Caco-2 (cell line): Measurements from ENCODE around the gene RBM8A. TPM values are rescaled to one million over a fixed set of nuclear protein-coding genes. Genes with fewer than 3 reads are reported as not detected.

Source experiments
- BruUV-seq: library from RNA; stranded (reverse); fragments of 400-500 nt; replicated peaks from 2 replicates; lab custom pipeline; 2021; lab: Mats Ljungman, UMichigan
- CTCF ChIA-PET: fragments of 300-600 bp; sonication (Branson Sonifier 250); formaldehyde crosslinking; loops from one replicate; lab custom pipeline; 2022; ENCODE audit warnings: antibody characterized with exemption; lab: Charles Lee
- POLR2A ChIA-PET: fragments of 300-600 bp; sonication (Branson Sonifier 250); formaldehyde crosslinking; loops from one replicate; lab custom pipeline; 2022; ENCODE audit warnings: antibody characterized with exemption; lab: Charles Lee
- DNase-seq, 2 experiments: peaks; one replicate each; pipeline versions ENCODE4 v3.0.0 to v3.0.0-alpha.2; 2020 to 2022
- H3K27me3 ChIP-seq: replicated peaks from 2 replicates; pipeline ENCODE4 v1.6.0; 2011; ENCODE audit warnings: low read length; ENCODE audit not compliant: control insufficient read depth, insufficient read depth
- H3K36me3 ChIP-seq: 2 replicates; pipeline ENCODE4 v1.5.1; 2011; ENCODE audit warnings: low read length; ENCODE audit not compliant: control insufficient read depth, insufficient read depth
- H3K4me1 ChIP-seq: fragments of 250-450 bp; sonication (Bioruptor Pico); 2 replicates; pipeline ENCODE4 v1.5.1; 2020; ENCODE audit warnings: mild to moderate bottlenecking
- H3K4me3 ChIP-seq: 2 replicates; pipeline ENCODE4 v1.5.1; 2011; ENCODE audit warnings: low read depth, mild to moderate bottlenecking, control low read depth, low read length
- H3K9me3 ChIP-seq: fragments of 250-450 bp; sonication (Bioruptor Pico); 2 replicates; pipeline ENCODE4 v1.5.1; 2020; ENCODE audit warnings: mild to moderate bottlenecking, moderate library complexity
- H3K27ac Mint-ChIP-seq: one replicate; pipeline ENCODE4 v1.8.0; 2022; ENCODE audit warnings: mixed read lengths; ENCODE audit not compliant: unreplicated experiment
- H3K27me3 Mint-ChIP-seq: one replicate; pipeline ENCODE4 v1.8.0; 2022; ENCODE audit warnings: mixed read lengths; ENCODE audit not compliant: insufficient read depth, unreplicated experiment
- H3K36me3 Mint-ChIP-seq: one replicate; pipeline ENCODE4 v1.8.0; 2022; ENCODE audit warnings: mild to moderate bottlenecking, mixed read lengths; ENCODE audit not compliant: insufficient read depth, unreplicated experiment
- H3K4me1 Mint-ChIP-seq: one replicate; pipeline ENCODE4 v1.8.0; 2022; ENCODE audit warnings: low read depth, mixed read lengths; ENCODE audit not compliant: unreplicated experiment
- H3K4me3 Mint-ChIP-seq: one replicate; pipeline ENCODE4 v1.8.0; 2022; ENCODE audit warnings: mild to moderate bottlenecking, moderate library complexity, mixed read lengths; ENCODE audit not compliant: unreplicated experiment
- H3K9me3 Mint-ChIP-seq: one replicate; pipeline ENCODE4 v1.8.0; 2022; ENCODE audit warnings: mixed read lengths; ENCODE audit not compliant: unreplicated experiment
- intact Hi-C: fragments of 100-400 bp; cut with micrococcal nuclease; formaldehyde crosslinking; loops from one replicate; pipeline ENCODE4 v1.10.0; 2022; ENCODE audit not compliant: unreplicated experiment
- total RNA-seq: library from RNA; stranded (reverse); gene quantifications from 2 replicates; pipeline ENCODE4 v1.2.3, GENCODE V29; 2022
- TF ChIP-seq, protein P1 (sequence below), 2 experiments: fragments of 200-600 bp in 1 of 2; IDR thresholded peaks; 1 replicate in 1 of 2; 2 replicates in 1 of 2; pipeline versions ENCODE4 v1.5.1 to v1.8.0; 2011 to 2022; ENCODE audit warnings: antibody characterized with exemption in 1 of 2, control low read depth in 1 of 2, inconsistent platforms in 1 of 2, low read depth in 1 of 2, low read length in 1 of 2, mild to moderate bottlenecking in 1 of 2, moderate library complexity in 1 of 2; ENCODE audit not compliant: insufficient read depth in 1 of 2, severe bottlenecking in 1 of 2, unreplicated experiment in 1 of 2

RBM8A gene
- total RNA-seq, 1 experiment from 2014 or later = 185 TPM

DNA sequence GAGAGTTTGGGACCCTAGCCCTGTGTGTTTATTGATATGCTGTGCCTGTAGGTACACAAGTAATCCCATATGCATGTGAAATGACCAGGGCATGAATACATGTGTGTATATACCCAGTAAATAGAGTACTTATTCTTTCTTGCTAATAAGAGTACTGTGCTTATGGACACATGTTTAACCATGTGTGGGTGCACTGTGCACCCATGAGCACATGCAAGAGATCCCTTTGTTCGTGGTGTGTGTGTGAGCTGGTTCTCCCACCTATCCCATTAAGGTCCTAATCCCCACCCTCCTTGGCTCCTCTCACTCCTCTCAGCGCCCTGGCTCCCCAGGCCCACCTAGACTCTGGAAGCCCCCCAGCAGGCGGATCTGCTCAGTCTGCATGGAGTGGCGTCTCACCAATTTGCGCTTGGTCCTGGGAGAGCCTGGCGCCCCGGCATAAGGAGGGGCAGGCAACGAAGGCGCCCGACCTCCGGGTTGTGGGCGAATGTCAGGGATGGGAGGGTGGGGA lies 32.7 kb upstream of the RBM8A start:
- Mint-ChIP-seq H3K27me3 (peaks cover 15% of the 10 kb centered on the region), H3K36me3 (no peaks in the 10 kb centered on the region), H3K27ac (no peak overlapping the region), H3K4me1 (peaks cover 29% of the 10 kb centered on the region), H3K4me3 (no peak overlapping the region), H3K9me3 (no peaks in the 10 kb centered on the region)
- DNase-seq = no peak
- no peaks in the 10 kb centered on the region; the same call in 1 of the 2 replicates for H3K27me3 ChIP-seq
- peaks cover 28% of the 10 kb centered on the region for H3K4me1 ChIP-seq
- POLR2A ChIA-PET = no interaction called here
- H3K36me3 ChIP-seq = no peaks in the 10 kb centered on the region
- peak overlapping the region; percentile 40; the same call in 1 of the 2 replicates for H3K4me3 ChIP-seq
- CTCF ChIA-PET = interaction anchor here (0.8 kb wide), 1 partner anchor 41 kb away, joined by 3 read pairs; no protein-coding TSS in a partner anchor
- H3K9me3 ChIP-seq = no peaks in the 10 kb centered on the region
- no TSS peak for BruUV-seq
- TF ChIP-seq, protein P1, sequence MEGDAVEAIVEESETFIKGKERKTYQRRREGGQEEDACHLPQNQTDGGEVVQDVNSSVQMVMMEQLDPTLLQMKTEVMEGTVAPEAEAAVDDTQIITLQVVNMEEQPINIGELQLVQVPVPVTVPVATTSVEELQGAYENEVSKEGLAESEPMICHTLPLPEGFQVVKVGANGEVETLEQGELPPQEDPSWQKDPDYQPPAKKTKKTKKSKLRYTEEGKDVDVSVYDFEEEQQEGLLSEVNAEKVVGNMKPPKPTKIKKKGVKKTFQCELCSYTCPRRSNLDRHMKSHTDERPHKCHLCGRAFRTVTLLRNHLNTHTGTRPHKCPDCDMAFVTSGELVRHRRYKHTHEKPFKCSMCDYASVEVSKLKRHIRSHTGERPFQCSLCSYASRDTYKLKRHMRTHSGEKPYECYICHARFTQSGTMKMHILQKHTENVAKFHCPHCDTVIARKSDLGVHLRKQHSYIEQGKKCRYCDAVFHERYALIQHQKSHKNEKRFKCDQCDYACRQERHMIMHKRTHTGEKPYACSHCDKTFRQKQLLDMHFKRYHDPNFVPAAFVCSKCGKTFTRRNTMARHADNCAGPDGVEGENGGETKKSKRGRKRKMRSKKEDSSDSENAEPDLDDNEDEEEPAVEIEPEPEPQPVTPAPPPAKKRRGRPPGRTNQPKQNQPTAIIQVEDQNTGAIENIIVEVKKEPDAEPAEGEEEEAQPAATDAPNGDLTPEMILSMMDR (IDR thresholded peaks at IDR 0.05; ENCODE audit: insufficient read depth in 1 of 2, low read depth in 1 of 2, low read length in 1 of 2, severe bottlenecking in 1 of 2, unreplicated experiment in 1 of 2) = no peak
- intact Hi-C loops = loop anchor here (2.0 to 5.0 kb wide), 3 partner anchors 52 to 77 kb away; no protein-coding TSS in a partner anchor

DNA sequence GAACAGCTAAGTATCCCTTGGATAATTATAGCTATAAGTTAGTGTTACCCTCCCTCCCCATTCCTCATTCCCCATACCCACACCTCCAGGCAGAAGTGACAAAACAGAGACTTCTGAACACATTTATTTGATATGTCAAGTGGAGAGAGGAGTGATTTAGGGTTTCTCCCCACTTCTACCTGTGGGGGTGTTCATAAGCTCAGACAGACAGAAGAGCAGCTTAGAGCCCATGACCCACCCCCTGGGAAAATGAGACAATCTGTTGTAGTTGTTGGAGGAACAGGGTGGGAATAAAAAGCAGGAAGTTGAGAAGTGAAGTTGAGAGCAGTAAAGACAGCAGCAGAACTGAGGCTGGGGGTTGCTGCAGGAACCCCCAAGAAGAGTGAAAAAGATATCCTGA lies 32.0 kb upstream of the RBM8A start:
- Histone ChIP-seq H3K4me1 (peaks cover 35% of the 10 kb centered on the region), H3K4me3 (no peak overlapping the region), H3K27me3 (no peaks in the 10 kb centered on the region; the same call in 1 of the 2 replicates), H3K36me3 (no peaks in the 10 kb centered on the region), H3K9me3 (no peaks in the 10 kb centered on the region)
- intact Hi-C loops = no loop called here
- no peak for DNase-seq
- Mint-ChIP-seq H3K27ac (no peak overlapping the region), H3K27me3 (peaks cover 15% of the 10 kb centered on the region), H3K4me1 (peaks cover 29% of the 10 kb centered on the region), H3K9me3 (no peaks in the 10 kb centered on the region), H3K36me3 (no peaks in the 10 kb centered on the region), H3K4me3 (peak overlapping the region; percentile 14)
- POLR2A ChIA-PET = interaction anchor here (2.4 kb wide), 1 partner anchor 32 kb away, joined by 14 read pairs; the partner anchor contains the start of gene RBM8A
- BruUV-seq = no TSS peak
- CTCF ChIA-PET = no interaction called here
- TF ChIP-seq, protein P1 (IDR thresholded peaks at IDR 0.05; ENCODE audit: insufficient read depth in 1 of 2, low read depth in 1 of 2, low read length in 1 of 2, severe bottlenecking in 1 of 2, unreplicated experiment in 1 of 2) = no peak

- Mint-ChIP-seq H3K4me3 (no peak overlapping the region), H3K27me3 (peaks cover 15% of the 10 kb centered on the region), H3K36me3 (no peaks in the 10 kb centered on the region), H3K9me3 (no peaks in the 10 kb centered on the region), H3K27ac (no peak overlapping the region), H3K4me1 (peaks cover 29% of the 10 kb centered on the region)
- no peak for DNase-seq
- H3K36me3 ChIP-seq = no peaks in the 10 kb centered on the region
- POLR2A ChIA-PET = interaction anchor here (1.1 to 2.4 kb wide), 3 partner anchors 32 to 99 kb away, joined by 3 to 14 read pairs (median 7); partner anchors contain the start of genes PIAS3 and RBM8A
- CTCF ChIA-PET = interaction anchor here (0.6 to 2.1 kb wide), 5 partner anchors 11 to 79 kb away, joined by 3 to 15 read pairs (median 3); partner anchors contain the start of gene RBM8A
- intact Hi-C loops = no loop called here
- no peaks in the 10 kb centered on the region; the same call in 1 of the 2 replicates for H3K27me3 ChIP-seq
- no peak overlapping the region for H3K4me3 ChIP-seq
- no TSS peak for BruUV-seq
- no peaks in the 10 kb centered on the region for H3K9me3 ChIP-seq
- TF ChIP-seq, protein P1 (IDR thresholded peaks at IDR 0.05; ENCODE audit: insufficient read depth in 1 of 2, low read depth in 1 of 2, low read length in 1 of 2, severe bottlenecking in 1 of 2, unreplicated experiment in 1 of 2) = no peak
- H3K4me1 ChIP-seq = peaks cover 31% of the 10 kb centered on the region
These were observed 31.4 kb upstream of the RBM8A start for GRCh38 chr1:145958734-145959133.
